ENCODE data around the gene FILIP1. TPM values are rescaled to one million over a fixed set of nuclear protein-coding genes. Genes with fewer than 3 reads are reported as not detected.

The FILIP1 gene
- total and polyA plus RNA-seq, 2 donors (not counting 1 experiment from before 2014, with no cell fraction given) = 0.33 to 2.3 TPM

DNA sequence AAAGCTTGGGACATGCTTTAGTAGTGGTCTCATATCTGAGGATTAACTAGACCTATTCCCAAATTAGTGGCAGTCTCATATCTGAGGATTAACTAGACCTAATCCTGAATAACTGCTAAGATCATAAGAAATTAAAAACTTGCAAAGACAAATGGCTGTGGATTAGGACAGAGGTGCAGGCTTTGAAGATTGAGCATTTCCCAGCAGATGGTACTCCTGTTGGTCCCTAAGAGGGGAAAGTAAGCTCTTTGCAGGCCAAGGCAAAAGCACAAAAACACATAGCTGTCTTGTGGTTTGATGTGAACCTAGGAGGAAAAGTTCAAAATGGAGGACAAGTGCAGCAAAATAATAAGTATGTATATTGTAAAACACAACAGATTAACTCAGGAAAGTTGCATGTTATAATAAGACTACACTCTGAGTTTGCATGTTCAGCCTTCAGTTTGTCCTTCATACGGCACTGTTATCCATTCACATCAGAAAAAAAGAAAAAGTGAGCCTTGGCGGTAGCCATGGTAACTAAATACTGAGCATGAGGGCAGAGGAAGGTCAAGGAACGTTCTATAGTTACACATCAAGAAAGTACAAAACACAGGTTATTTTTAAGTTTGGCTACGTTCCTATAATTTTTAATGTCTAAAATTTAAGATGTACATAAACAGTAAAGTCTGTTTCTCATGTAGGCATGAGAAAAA is 62.8 kb downstream of the FILIP1 start:
- H3K79me2 ChIP-seq (ENCODE audit: control insufficient read depth, insufficient read depth, low read length) = no peaks in the 10 kb centered on the region
- peak in 1 of 2 donors; percentile 44 for DNase-seq (ENCODE audit: low read depth in 2 of 2)
- no peak overlapping the region for H3K4me3 ChIP-seq (replicated peaks in 1 of 4; ENCODE audit: control extremely low read depth in 1 of 4, insufficient read depth in 1 of 4, low read depth in 3 of 4, low read length in 4 of 4)
- H4K20me1 ChIP-seq (ENCODE audit: control insufficient read depth, extremely low read depth, insufficient read depth, low read length) = no peaks in the 10 kb centered on the region
- H3K36me3 ChIP-seq (ENCODE audit: control insufficient read depth, insufficient read depth, low read length) = no peaks in the 10 kb centered on the region
- no peak overlapping the region for H3K9ac ChIP-seq (ENCODE audit: insufficient read depth, low read length)
- no peak overlapping the region for H3K4me2 ChIP-seq (ENCODE audit: extremely low read depth, insufficient read depth, low read length)
- H2AFZ ChIP-seq (ENCODE audit: low read length) = no peak overlapping the region
- H3K4me1 ChIP-seq (ENCODE audit: control insufficient read depth, extremely low read depth, insufficient read depth, low read length) = peaks cover 3% of the 10 kb centered on the region
- TF ChIP-seq EZH2 (IDR thresholded peaks at IDR 0.05; ENCODE audit: low read length, missing control alignments) (no peak), CTCF (conservative IDR thresholded peaks at IDR 0.05 in 1 of 2, IDR thresholded peaks at IDR 0.05 in 1 of 2; ENCODE audit: low read depth in 1 of 2, low read length in 2 of 2) (no peak)
- H3K27me3 ChIP-seq (ENCODE audit: control insufficient read depth, insufficient read depth, low read length) = no peaks in the 10 kb centered on the region
- H3K9me3 ChIP-seq (ENCODE audit: control insufficient read depth, insufficient read depth, low read depth, low read length) = no peaks in the 10 kb centered on the region
- no peak overlapping the region for H3K27ac ChIP-seq (ENCODE audit: insufficient read depth, low read length)

- H2AFZ ChIP-seq (ENCODE audit: low read length) = no peak overlapping the region
- H3K4me3 ChIP-seq (replicated peaks in 1 of 4; ENCODE audit: control extremely low read depth in 1 of 4, insufficient read depth in 1 of 4, low read depth in 3 of 4, low read length in 4 of 4) = no peak overlapping the region
- peaks cover 3% of the 10 kb centered on the region for H3K4me1 ChIP-seq (ENCODE audit: control insufficient read depth, extremely low read depth, insufficient read depth, low read length)
- H3K9ac ChIP-seq (ENCODE audit: insufficient read depth, low read length) = no peak overlapping the region
- no peak for DNase-seq (ENCODE audit: low read depth in 2 of 2)
- no peaks in the 10 kb centered on the region for H4K20me1 ChIP-seq (ENCODE audit: control insufficient read depth, extremely low read depth, insufficient read depth, low read length)
- H3K79me2 ChIP-seq (ENCODE audit: control insufficient read depth, insufficient read depth, low read length) = no peaks in the 10 kb centered on the region
- TF ChIP-seq EZH2 (IDR thresholded peaks at IDR 0.05; ENCODE audit: low read length, missing control alignments) (no peak), CTCF (conservative IDR thresholded peaks at IDR 0.05 in 1 of 2, IDR thresholded peaks at IDR 0.05 in 1 of 2; ENCODE audit: low read depth in 1 of 2, low read length in 2 of 2) (no peak)
- no peaks in the 10 kb centered on the region for H3K27me3 ChIP-seq (ENCODE audit: control insufficient read depth, insufficient read depth, low read length)
- H3K27ac ChIP-seq (ENCODE audit: insufficient read depth, low read length) = no peak overlapping the region
- no peak overlapping the region for H3K4me2 ChIP-seq (ENCODE audit: extremely low read depth, insufficient read depth, low read length)
- H3K9me3 ChIP-seq (ENCODE audit: control insufficient read depth, insufficient read depth, low read depth, low read length) = no peaks in the 10 kb centered on the region
- no peaks in the 10 kb centered on the region for H3K36me3 ChIP-seq (ENCODE audit: control insufficient read depth, insufficient read depth, low read length)
These were observed 64.4 kb downstream of the FILIP1 start for GRCh38 chr6:75429061-75429703.

- Histone ChIP-seq H3K27me3 (ENCODE audit: control insufficient read depth, insufficient read depth, low read length) (no peaks in the 10 kb centered on the region), H3K9me3 (ENCODE audit: control insufficient read depth, insufficient read depth, low read depth, low read length) (no peaks in the 10 kb centered on the region), H3K79me2 (ENCODE audit: control insufficient read depth, insufficient read depth, low read length) (no peaks in the 10 kb centered on the region), H3K27ac (ENCODE audit: insufficient read depth, low read length) (no peak overlapping the region), H3K4me1 (ENCODE audit: control insufficient read depth, extremely low read depth, insufficient read depth, low read length) (peaks cover 3% of the 10 kb centered on the region), H3K36me3 (ENCODE audit: control insufficient read depth, insufficient read depth, low read length) (no peaks in the 10 kb centered on the region), H3K9ac (ENCODE audit: insufficient read depth, low read length) (no peak overlapping the region), H3K4me3 (replicated peaks in 1 of 4; ENCODE audit: control extremely low read depth in 1 of 4, insufficient read depth in 1 of 4, low read depth in 3 of 4, low read length in 4 of 4) (no peak overlapping the region), H3K4me2 (ENCODE audit: extremely low read depth, insufficient read depth, low read length) (no peak overlapping the region), H4K20me1 (ENCODE audit: control insufficient read depth, extremely low read depth, insufficient read depth, low read length) (no peaks in the 10 kb centered on the region), H2AFZ (ENCODE audit: low read length) (no peak overlapping the region)
- TF ChIP-seq EZH2 (IDR thresholded peaks at IDR 0.05; ENCODE audit: low read length, missing control alignments) (no peak), CTCF (conservative IDR thresholded peaks at IDR 0.05 in 1 of 2, IDR thresholded peaks at IDR 0.05 in 1 of 2; ENCODE audit: low read depth in 1 of 2, low read length in 2 of 2) (no peak)
- no peak for DNase-seq (ENCODE audit: low read depth in 2 of 2)
These were observed 65.4 kb downstream of the FILIP1 start for GRCh38 chr6:75428204-75428603.

Data from fibroblast of lung (primary cell).